HG02885 (cell line): ENCODE results near the gene MFSD1.
A peak's percentile ranks its signal among the peaks of the same experiment; 100 is the strongest.

Source experiments
- ATAC-seq: cut with Tn5 transposase; IDR thresholded peaks from one replicate; pipeline ENCODE4 v1.9.1; 2021; ENCODE audit warnings: mild to moderate bottlenecking; ENCODE audit not compliant: unreplicated experiment, poor library complexity

Gene MFSD1

DNA sequence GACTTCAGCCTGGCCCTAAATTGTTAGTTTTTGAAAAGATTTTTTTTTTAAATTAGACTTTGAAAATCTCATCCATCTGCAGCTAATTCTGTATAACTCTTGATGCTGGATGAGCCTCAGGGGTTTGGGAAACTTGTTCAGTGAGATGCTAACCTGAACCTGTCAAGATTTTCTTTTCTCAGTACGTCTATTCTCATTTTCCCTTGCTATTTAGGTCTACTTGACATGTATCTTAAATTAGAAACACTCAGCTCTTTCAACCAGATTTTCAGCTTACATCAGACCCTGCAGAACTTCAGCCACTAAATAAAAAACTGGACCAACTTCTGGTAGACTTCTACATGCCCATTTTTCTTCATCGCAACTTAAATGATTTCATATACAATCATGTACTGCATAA, 61.4 kb downstream of the MFSD1 start:
- ATAC-seq: peak; percentile 60

DNA sequence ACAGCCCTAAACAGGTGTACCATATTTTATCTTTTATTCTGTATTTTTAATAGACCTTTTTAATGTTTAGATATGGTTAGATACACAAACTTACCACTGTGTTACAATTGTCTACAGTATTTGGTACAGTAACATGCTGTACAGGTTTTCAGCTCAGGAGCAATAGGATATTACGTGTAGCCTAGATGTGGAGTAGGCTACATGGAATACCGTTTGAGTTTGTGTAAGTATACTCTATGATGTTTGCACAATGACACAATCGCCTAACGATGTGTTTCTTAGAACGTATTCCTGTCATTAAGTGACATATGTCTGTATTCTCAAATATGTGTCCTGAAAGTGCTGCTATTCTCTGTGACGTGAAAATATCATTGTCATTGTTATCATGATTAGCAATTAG, 62.6 kb downstream of the MFSD1 start:
- no peak for ATAC-seq

DNA sequence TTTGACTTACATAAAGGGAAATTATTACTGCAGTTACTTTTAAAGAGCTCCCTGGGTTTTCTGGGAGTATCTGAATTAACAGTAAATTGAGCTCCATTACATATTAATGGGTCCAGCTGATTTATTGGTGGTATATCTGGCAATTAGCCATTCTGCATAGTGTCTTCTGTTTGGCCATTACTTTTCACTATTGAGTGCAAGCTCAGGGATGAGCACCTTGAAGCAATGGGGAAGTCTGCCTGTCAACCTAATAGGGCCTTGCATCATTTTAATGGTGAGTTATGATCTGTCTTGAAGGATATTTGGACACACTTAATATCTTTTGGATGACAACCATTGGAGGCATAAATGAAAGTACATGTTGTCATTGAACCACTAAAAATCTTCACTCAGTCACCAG, 73.8 kb downstream of the MFSD1 start:
- ATAC-seq: no peak
